Measurements from ENCODE around the gene ACYP2.

The ACYP2 gene

GRCh38 chr2:54330926-54331835 lies 215.8 kb downstream of the ACYP2 start:
- no peak for DNase-seq

- DNase-seq, result no peak
These were observed 217.0 kb downstream of the ACYP2 start for GRCh38 chr2:54332386-54332785.

- DNase-seq, result no peak
These were observed 220.9 kb downstream of the ACYP2 start for GRCh38 chr2:54336136-54336976.

- DNase-seq, result no peak
These were observed 221.5 kb downstream of the ACYP2 start for GRCh38 chr2:54336977-54337255.

GRCh38 chr2:54341656-54342055 lies 226.2 kb downstream of the ACYP2 start:
- DNase-seq, result no peak

GRCh38 chr2:54342603-54343002 lies 227.2 kb downstream of the ACYP2 start:
- DNase-seq, result no peak

- DNase-seq, result no peak
These were observed 232.2 kb downstream of the ACYP2 start for GRCh38 chr2:54347622-54348021.

GRCh38 chr2:54348646-54349045 lies 233.2 kb downstream of the ACYP2 start:
- no peak for DNase-seq

GRCh38 chr2:54350426-54350825 lies 235.0 kb downstream of the ACYP2 start:
- DNase-seq, result no peak

GRCh38 chr2:54353216-54353615 lies 237.8 kb downstream of the ACYP2 start:
- DNase-seq, result no peak
